HepG2 (cell line): ENCODE data around the gene NEU4. TPM values are rescaled to one million over a fixed set of nuclear protein-coding genes. Genes with fewer than 3 reads are reported as not detected.

Experiments used
- ATAC-seq: fragments of 200-7000 bp; cut with Tn5 transposase; 3 replicates; pipeline ENCODE4 v1.9.1; 2020; ENCODE audit warnings: mild to moderate bottlenecking, moderate library complexity
- BruUV-seq: library from RNA; stranded (reverse); fragments of 400-500 nt; replicated peaks from 2 replicates; lab custom pipeline; 2021; lab: Mats Ljungman, UMichigan
- CTCF ChIA-PET: fragments of 300-600 bp; formaldehyde crosslinking; extraction: SDS; loops from one replicate; lab custom pipeline; 2021; ENCODE audit warnings: low total read pairs, inconsistent platforms, low intra/inter-chr PET ratio; lab: Yijun Ruan, JAX
- POLR2A ChIA-PET: fragments of 350-600 bp; sonication (Branson Sonifier 250); formaldehyde crosslinking; loops from one replicate; lab custom pipeline; 2020; ENCODE audit warnings: antibody characterized with exemption, inconsistent platforms; lab: Yijun Ruan, JAX
- DNase-seq: peaks from one replicate; pipeline ENCODE4 v3.0.0-alpha.2; 2015; ENCODE audit warnings: low spot score
- FAIRE-seq: peaks from 3 replicates; lab custom pipeline; 2011; peaks lifted over from hg19 to GRCh38; lab: Jason Lieb, UNC
- H2AFZ ChIP-seq: one replicate; pipeline ENCODE4 v1.6.1; 2011; ENCODE audit warnings: low read length, inconsistent platforms
- H3K27ac ChIP-seq: fragments of 300-600 bp; 3 replicates; pipeline ENCODE4 v1.8.0; 2011; ENCODE audit warnings: mixed run types, mild to moderate bottlenecking, mixed read lengths, low read length, inconsistent platforms; ENCODE audit not compliant: insufficient read depth; ENCODE audit errors: extremely low read length
- H3K27me3 ChIP-seq, 2 experiments: fragments of 200-600 bp in 1 of 2; 2 replicates in 1 of 2; 3 replicates in 1 of 2; pipeline versions ENCODE4 v1.6.0 to v1.8.0; 2011; ENCODE audit warnings: low read length in 2 of 2, mild to moderate bottlenecking in 2 of 2, moderate library complexity in 2 of 2, inconsistent platforms in 1 of 2; ENCODE audit not compliant: insufficient read depth in 2 of 2, control insufficient read depth in 1 of 2
- H3K36me3 ChIP-seq, 2 experiments: fragments of 200-600 bp in 1 of 2; replicated peaks in 1 of 2; 2 replicates in 1 of 2; 3 replicates in 1 of 2; pipeline versions ENCODE4 v1.5.1 to v1.8.0; 2011; ENCODE audit warnings: low read length in 2 of 2, inconsistent platforms in 1 of 2; ENCODE audit not compliant: insufficient read depth in 2 of 2, control insufficient read depth in 1 of 2
- H3K4me1 ChIP-seq: 2 replicates; pipeline ENCODE4 v1.5.1; 2012; ENCODE audit warnings: low read length, inconsistent platforms; ENCODE audit not compliant: insufficient read depth
- H3K4me2 ChIP-seq: 2 replicates; pipeline ENCODE4 v1.6.0; 2011; ENCODE audit warnings: low read depth, low read length, inconsistent platforms
- H3K4me3 ChIP-seq, 3 experiments: fragments of 200-600 bp in 1 of 3; sonication (generic), shearing (Covaris generic) in 1 of 3; replicated peaks in 1 of 3; 2 replicates each; pipeline ENCODE4 v1.5.1; 2011 to 2016; ENCODE audit warnings: low read length in 3 of 3, inconsistent platforms in 2 of 3, low read depth in 2 of 3, mild to moderate bottlenecking in 2 of 3, control low read depth in 1 of 3, mixed read lengths in 1 of 3; ENCODE audit not compliant: insufficient read depth in 1 of 3
- H3K79me2 ChIP-seq: one replicate; pipeline ENCODE4 v1.6.1; 2011; ENCODE audit warnings: low read length, inconsistent platforms; ENCODE audit not compliant: insufficient read depth
- H3K9ac ChIP-seq: 2 replicates; pipeline ENCODE4 v1.6.0; 2011; ENCODE audit warnings: mild to moderate bottlenecking, low read depth, low read length, inconsistent platforms; ENCODE audit not compliant: insufficient read depth
- H3K9me3 ChIP-seq: 2 replicates; pipeline ENCODE4 v1.5.1; 2012; ENCODE audit warnings: mild to moderate bottlenecking, low read length
- H4K20me1 ChIP-seq: 2 replicates; pipeline ENCODE4 v1.6.0; 2011; ENCODE audit warnings: inconsistent platforms, mild to moderate bottlenecking, low read length, moderate library complexity; ENCODE audit not compliant: insufficient read depth
- AGO2 ChIP-seq: fragments of 200-400 bp; formaldehyde crosslinking; optimal IDR thresholded peaks from 2 replicates; pipeline ENCODE3; 2017; ENCODE audit warnings: mild to moderate bottlenecking, low read depth, low read length, moderate library complexity
- ARNT ChIP-seq: fragments of 450-650 bp; IDR thresholded peaks from 2 replicates; pipeline ENCODE4 v1.6.1; 2017
- CEBPG ChIP-seq: IDR thresholded peaks from 2 replicates; pipeline ENCODE4 v1.6.1; 2016
- FOXK2 ChIP-seq: fragments of 450-650 bp; IDR thresholded peaks from 2 replicates; pipeline ENCODE4 v1.6.1; 2016
- GABPB1 ChIP-seq: IDR thresholded peaks from 2 replicates; pipeline ENCODE4 v1.6.1; 2016; ENCODE audit warnings: mild to moderate bottlenecking, missing genetic modification reagents, moderate library complexity, missing compliant biosample characterization
- HNRNPL ChIP-seq: fragments of 200-400 bp; formaldehyde crosslinking; IDR thresholded peaks from 2 replicates; pipeline ENCODE4 v1.6.1; 2017; ENCODE audit warnings: mild to moderate bottlenecking, low read depth, low read length
- HOXD1 ChIP-seq: sonication (generic); formaldehyde crosslinking; IDR thresholded peaks from 2 replicates; pipeline ENCODE4 v1.5.0; 2020; ENCODE audit warnings: missing genetic modification reagents
- KMT2A ChIP-seq: sonication (generic); formaldehyde crosslinking; IDR thresholded peaks from 2 replicates; pipeline ENCODE4 v1.4.0; 2020; ENCODE audit warnings: missing genetic modification reagents
- MXD4 ChIP-seq: IDR thresholded peaks from 2 replicates; pipeline ENCODE4 v1.6.1; 2016; ENCODE audit warnings: mild to moderate bottlenecking, missing biosample characterization, missing genetic modification reagents
- PCBP2 ChIP-seq: fragments of 200-400 bp; formaldehyde crosslinking; optimal IDR thresholded peaks from 2 replicates; pipeline ENCODE3; 2018; ENCODE audit warnings: low read length, low read depth; ENCODE audit not compliant: poor library complexity, severe bottlenecking
- SATB2 ChIP-seq: sonication (generic); formaldehyde crosslinking; IDR thresholded peaks from 2 replicates; pipeline ENCODE4 v1.5.0; 2020; ENCODE audit warnings: missing genetic modification reagents
- TBP ChIP-seq: sonication (generic); formaldehyde crosslinking; IDR thresholded peaks from 2 replicates; pipeline ENCODE4 v1.5.0; 2020; ENCODE audit warnings: missing genetic modification reagents
- TRIM24 ChIP-seq: sonication (generic); formaldehyde crosslinking; IDR thresholded peaks from 2 replicates; pipeline ENCODE4 v1.8.0; 2022; ENCODE audit warnings: mild to moderate bottlenecking, missing genetic modification reagents
- ZNF180 ChIP-seq: sonication (generic); formaldehyde crosslinking; IDR thresholded peaks from 2 replicates; pipeline ENCODE4 v1.4.0; 2020; ENCODE audit warnings: low read depth, missing genetic modification reagents, borderline replicate concordance
- ZNF326 ChIP-seq: sonication (generic); formaldehyde crosslinking; IDR thresholded peaks from 2 replicates; pipeline ENCODE4 v1.4.0; 2020; ENCODE audit warnings: missing genetic modification reagents, borderline replicate concordance
- ZNF432 ChIP-seq: sonication (generic); formaldehyde crosslinking; IDR thresholded peaks from 2 replicates; pipeline ENCODE4 v1.5.0; 2020; ENCODE audit warnings: missing genetic modification reagents, mild to moderate bottlenecking, borderline replicate concordance
- ZNF83 ChIP-seq: sonication (generic); formaldehyde crosslinking; IDR thresholded peaks from 2 replicates; pipeline ENCODE4 v1.4.0; 2020; ENCODE audit warnings: missing genetic modification reagents, mild to moderate bottlenecking, borderline replicate concordance
- ZSCAN21 ChIP-seq: sonication (generic); formaldehyde crosslinking; IDR thresholded peaks from 2 replicates; pipeline ENCODE4 v1.8.0; 2022; ENCODE audit warnings: mild to moderate bottlenecking, missing genetic modification reagents, moderate library complexity, borderline replicate concordance
- whole genome bisulfite sequencing: methylation state at CpG from one replicate; pipeline ENCODE4 v1.1.6; 2017; ENCODE audit warnings: low lambda C conversion rate; 5-methylcytosine and 5-hydroxymethylcytosine counted together
- in situ Hi-C: cut with HindIII; loops from 2 replicates; pipeline ENCODE4 v1.10.0; 2017; ENCODE audit warnings: low pct_unique_long_range_greater_than_20kb; ENCODE audit not compliant: extremely low pct_ligation_motif_present
- intact Hi-C: fragments of 100-400 bp; cut with micrococcal nuclease; formaldehyde crosslinking; loops from one replicate; pipeline ENCODE4 v1.10.0; 2022; ENCODE audit not compliant: unreplicated experiment
- polyA plus RNA-seq, 8 experiments: library from polyadenylated mRNA; depleted of rRNA in 3 of 8; stranded (reverse) in 7 of 8; unstranded in 1 of 8; fragments of >200 nt; fragmentation: Illumina TruSeq in 4 of 8; extraction: Trizol in 4 of 8; gene quantifications; 2 replicates each; pipeline versions ENCODE4 v1.2.1 to v1.2.3, GENCODE V29; 2011 to 2016; ENCODE audit warnings: low read depth in 4 of 8, missing spikeins in 1 of 8, mixed read lengths in 1 of 8; ENCODE audit not compliant: insufficient read depth in 1 of 8
- total RNA-seq, 5 experiments: library from RNA; depleted of rRNA; stranded (reverse); fragments of >200 nt; fragmentation: Illumina TruSeq; extraction: Trizol; gene quantifications; 2 replicates each; pipeline ENCODE4 v1.2.3, GENCODE V29; 2016; ENCODE audit warnings: low read depth in 1 of 5
- TF ChIP-seq, protein P1 (sequence below): sonication (generic); formaldehyde crosslinking; IDR thresholded peaks from 2 replicates; pipeline ENCODE4 v1.8.1; 2022; ENCODE audit warnings: low read depth, mild to moderate bottlenecking, missing genetic modification reagents

NEU4 gene
- total and polyA plus RNA-seq, 2 of the 13 experiments (the other 11 are each of a cell fraction or from before 2014, with no cell fraction given) = 53.5 to 107 TPM

- TF ChIP-seq ZSCAN21 (CRISPR knock-in tag) (peak; percentile 17), ZNF180 (CRISPR knock-in tag) (0 out of 2 replicates have a peak, but pooled peaks have one; percentile 18), AGO2 (peak; percentile 58), HNRNPL (peak; percentile 67), KMT2A (CRISPR knock-in tag) (no peak), ZNF326 (CRISPR knock-in tag) (peak; percentile 61; the same call in 1 of the 2 replicates), SATB2 (CRISPR knock-in tag) (0 out of 2 replicates have a peak, but pooled peaks have one; percentile 12), GABPB1 (CRISPR knock-in tag) (0 out of 2 replicates have a peak, but pooled peaks have one; percentile 10)
- TF ChIP-seq, all 625 proteins: peak for 26
Measured at GRCh38 chr2:241769819-241770184, 39.2 kb upstream of the NEU4 start (continued).

DNA sequence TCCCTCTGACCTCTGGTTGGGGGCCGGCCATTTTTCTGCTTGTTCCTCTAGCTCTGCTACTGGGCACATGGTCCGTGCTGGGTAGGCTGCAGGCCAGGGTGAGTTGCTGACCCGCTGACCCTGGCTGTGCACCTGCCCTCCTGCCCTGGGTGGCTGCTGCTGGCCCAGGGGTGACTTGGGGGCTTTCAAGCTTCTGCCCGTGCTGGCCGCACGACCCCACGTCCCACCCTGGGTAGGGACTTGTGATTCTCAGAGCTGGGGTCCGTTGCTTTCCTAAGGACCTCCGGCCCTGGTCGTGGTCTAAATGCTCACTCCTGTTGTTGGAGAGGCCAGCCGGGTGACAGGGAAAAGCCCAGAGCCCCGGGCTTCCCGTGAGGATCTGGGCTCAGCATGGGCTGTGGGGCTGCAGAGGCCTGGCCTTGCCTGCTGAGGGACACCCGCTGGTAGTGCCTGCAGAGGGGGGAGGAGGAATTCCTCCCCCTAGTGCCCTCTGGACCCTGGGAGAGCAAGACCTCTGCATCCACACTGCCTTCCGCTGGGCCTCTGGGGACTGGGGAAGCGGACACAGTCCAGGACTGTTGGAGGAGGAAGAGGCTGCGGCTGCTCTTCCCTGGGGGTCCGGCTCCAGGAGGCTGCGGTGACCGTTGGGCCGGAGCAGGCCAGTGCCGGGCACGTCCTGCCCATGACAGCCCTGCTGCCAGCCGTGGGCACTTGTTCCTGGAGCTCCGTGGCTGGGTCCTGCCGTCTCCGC, 38.6 kb upstream of the NEU4 start:
- no peaks in the 10 kb centered on the region; a peak in 1 of 5 replicates for H3K36me3 ChIP-seq
- 4% methylated on average over 19 of the region's 27 CpGs for WGBS
- CTCF ChIA-PET = no interaction called here
- TF ChIP-seq MXD4 (CRISPR knock-in tag) = peak; percentile 93
- peak; percentile 66 for TF ChIP-seq TRIM24 (CRISPR knock-in tag)
- TF ChIP-seq CEBPG (CRISPR knock-in tag) = peak; percentile 72
- TF ChIP-seq, protein P1, sequence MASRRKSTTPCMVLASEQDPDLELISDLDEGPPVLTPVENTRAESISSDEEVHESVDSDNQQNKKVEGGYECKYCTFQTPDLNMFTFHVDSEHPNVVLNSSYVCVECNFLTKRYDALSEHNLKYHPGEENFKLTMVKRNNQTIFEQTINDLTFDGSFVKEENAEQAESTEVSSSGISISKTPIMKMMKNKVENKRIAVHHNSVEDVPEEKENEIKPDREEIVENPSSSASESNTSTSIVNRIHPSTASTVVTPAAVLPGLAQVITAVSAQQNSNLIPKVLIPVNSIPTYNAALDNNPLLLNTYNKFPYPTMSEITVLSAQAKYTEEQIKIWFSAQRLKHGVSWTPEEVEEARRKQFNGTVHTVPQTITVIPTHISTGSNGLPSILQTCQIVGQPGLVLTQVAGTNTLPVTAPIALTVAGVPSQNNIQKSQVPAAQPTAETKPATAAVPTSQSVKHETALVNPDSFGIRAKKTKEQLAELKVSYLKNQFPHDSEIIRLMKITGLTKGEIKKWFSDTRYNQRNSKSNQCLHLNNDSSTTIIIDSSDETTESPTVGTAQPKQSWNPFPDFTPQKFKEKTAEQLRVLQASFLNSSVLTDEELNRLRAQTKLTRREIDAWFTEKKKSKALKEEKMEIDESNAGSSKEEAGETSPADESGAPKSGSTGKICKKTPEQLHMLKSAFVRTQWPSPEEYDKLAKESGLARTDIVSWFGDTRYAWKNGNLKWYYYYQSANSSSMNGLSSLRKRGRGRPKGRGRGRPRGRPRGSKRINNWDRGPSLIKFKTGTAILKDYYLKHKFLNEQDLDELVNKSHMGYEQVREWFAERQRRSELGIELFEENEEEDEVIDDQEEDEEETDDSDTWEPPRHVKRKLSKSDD = peak; percentile 70; the same call in 1 of the 2 replicates
- no peak for TF ChIP-seq PCBP2
- no peak for TF ChIP-seq TBP (CRISPR knock-in tag)
- no peak for TF ChIP-seq ZNF432 (CRISPR knock-in tag)
- TF ChIP-seq ARNT = no peak
- TF ChIP-seq ZNF83 (CRISPR knock-in tag) = no peak
- peak; percentile 71; the same call in 1 of the 2 replicates for TF ChIP-seq HOXD1
- no peak for TF ChIP-seq FOXK2

More for the DNA sequence above, 38.6 kb upstream of the NEU4 start:
- peak; percentile 76 for ATAC-seq
- no peaks in the 10 kb centered on the region for H4K20me1 ChIP-seq
- FAIRE-seq = peak; percentile 74
- peak overlapping the region; percentile 92 for H3K27ac ChIP-seq
- no peaks in the 10 kb centered on the region for H3K9me3 ChIP-seq
- H3K9ac ChIP-seq = peak overlapping the region; percentile 92
- POLR2A ChIA-PET = interaction anchor here (0.9 to 8.9 kb wide), 16 partner anchors 8 to 109 kb away, joined by 3 to 218 read pairs (median 5); partner anchors contain the start of genes D2HGDH, DTYMK, ING5 and NEU4
- peaks cover 24% of the 10 kb centered on the region for H3K79me2 ChIP-seq
- H3K4me2 ChIP-seq = peak overlapping the region; percentile 85
- DNase-seq = peak; percentile 96
- BruUV-seq = no TSS peak
- peak overlapping the region; percentile 67 to 82 (median 76) for H3K4me3 ChIP-seq
- in situ Hi-C loops (loop anchor here (5.0 kb wide), 1 partner anchor 37 kb away; the partner anchor contains the start of gene NEU4), intact Hi-C loops (loop anchor here (2.0 kb wide), 2 partner anchors 38 to 48 kb away; partner anchors contain the start of gene NEU4)
- peaks cover 54% of the 10 kb centered on the region for H3K4me1 ChIP-seq
- H3K27me3 ChIP-seq = no peaks in the 10 kb centered on the region; a peak in 1 of 5 replicates
- no peak overlapping the region for H2AFZ ChIP-seq
